ENCODE data around the gene PIK3C2G.
"Not testable (repeated sequence)": the region's sequence is repeated elsewhere in the genome, so short reads cannot be mapped to it uniquely, and the experiment has no call there.

PIK3C2G gene

GRCh38 chr12:18502422-18502968, 241.2 kb downstream of the PIK3C2G start:
- Histone ChIP-seq H3K27me3 (no peaks in the 10 kb centered on the region), H3K9me3 (no peaks in the 10 kb centered on the region), H3K4me3 (ENCODE audit: low read depth in 1 of 2, low read length in 1 of 2) (no peak overlapping the region), H3K4me1 (ENCODE audit: control insufficient read depth in 1 of 2, insufficient read depth in 1 of 2, low read depth in 1 of 2, low read length in 1 of 2) (no peaks in the 10 kb centered on the region), H3K36me3 (no peaks in the 10 kb centered on the region), H3K27ac (no peak overlapping the region)
- TF ChIP-seq, protein P1, sequence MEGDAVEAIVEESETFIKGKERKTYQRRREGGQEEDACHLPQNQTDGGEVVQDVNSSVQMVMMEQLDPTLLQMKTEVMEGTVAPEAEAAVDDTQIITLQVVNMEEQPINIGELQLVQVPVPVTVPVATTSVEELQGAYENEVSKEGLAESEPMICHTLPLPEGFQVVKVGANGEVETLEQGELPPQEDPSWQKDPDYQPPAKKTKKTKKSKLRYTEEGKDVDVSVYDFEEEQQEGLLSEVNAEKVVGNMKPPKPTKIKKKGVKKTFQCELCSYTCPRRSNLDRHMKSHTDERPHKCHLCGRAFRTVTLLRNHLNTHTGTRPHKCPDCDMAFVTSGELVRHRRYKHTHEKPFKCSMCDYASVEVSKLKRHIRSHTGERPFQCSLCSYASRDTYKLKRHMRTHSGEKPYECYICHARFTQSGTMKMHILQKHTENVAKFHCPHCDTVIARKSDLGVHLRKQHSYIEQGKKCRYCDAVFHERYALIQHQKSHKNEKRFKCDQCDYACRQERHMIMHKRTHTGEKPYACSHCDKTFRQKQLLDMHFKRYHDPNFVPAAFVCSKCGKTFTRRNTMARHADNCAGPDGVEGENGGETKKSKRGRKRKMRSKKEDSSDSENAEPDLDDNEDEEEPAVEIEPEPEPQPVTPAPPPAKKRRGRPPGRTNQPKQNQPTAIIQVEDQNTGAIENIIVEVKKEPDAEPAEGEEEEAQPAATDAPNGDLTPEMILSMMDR (IDR thresholded peaks at IDR 0.05): no peak

GRCh38 chr12:18521461-18521860, 260.1 kb downstream of the PIK3C2G start:
- TF ChIP-seq, protein P1 (IDR thresholded peaks at IDR 0.05): no peak

GRCh38 chr12:18522806-18523205, 261.5 kb downstream of the PIK3C2G start:
- H3K9me3 ChIP-seq: no peaks in the 10 kb centered on the region
- no peak overlapping the region for H3K27ac ChIP-seq
- no peaks in the 10 kb centered on the region for H3K4me1 ChIP-seq (ENCODE audit: control insufficient read depth in 1 of 2, insufficient read depth in 1 of 2, low read depth in 1 of 2, low read length in 1 of 2)
- H3K36me3 ChIP-seq: no peaks in the 10 kb centered on the region
- no peaks in the 10 kb centered on the region for H3K27me3 ChIP-seq
- H3K4me3 ChIP-seq (ENCODE audit: low read depth in 1 of 2, low read length in 1 of 2): no peak overlapping the region
- TF ChIP-seq, protein P1 (IDR thresholded peaks at IDR 0.05): no peak

More at GRCh38 chr12:18521461-18521860, 260.1 kb downstream of the PIK3C2G start:
- no peaks in the 10 kb centered on the region for H3K4me1 ChIP-seq (ENCODE audit: control insufficient read depth in 1 of 2, insufficient read depth in 1 of 2, low read depth in 1 of 2, low read length in 1 of 2)
- no peaks in the 10 kb centered on the region for H3K9me3 ChIP-seq
- no peak overlapping the region for H3K27ac ChIP-seq
- no peaks in the 10 kb centered on the region for H3K36me3 ChIP-seq
- no peak overlapping the region for H3K4me3 ChIP-seq (ENCODE audit: low read depth in 1 of 2, low read length in 1 of 2)
- H3K27me3 ChIP-seq: no peaks in the 10 kb centered on the region

DNA sequence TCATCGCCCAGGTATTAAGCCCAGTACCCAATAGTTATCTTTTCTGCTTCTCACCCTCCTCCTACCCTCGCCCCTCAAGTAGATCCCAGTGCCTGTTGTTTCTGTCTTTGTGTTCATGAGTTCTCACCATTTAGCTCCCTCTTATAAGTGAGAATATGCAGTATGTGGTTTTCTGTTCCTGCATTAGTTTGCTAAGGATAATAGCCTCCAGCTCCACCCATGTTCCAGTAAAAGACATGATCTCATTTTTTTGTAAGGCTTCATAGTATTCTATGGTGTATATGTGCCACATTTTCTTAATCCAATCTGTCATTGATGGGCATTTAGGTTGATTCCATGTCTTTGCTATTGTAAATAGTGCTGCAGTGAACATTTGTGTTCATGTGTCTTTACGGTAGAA, 281.2 kb downstream of the PIK3C2G start:
- H3K4me1 ChIP-seq (ENCODE audit: control insufficient read depth in 1 of 2, insufficient read depth in 1 of 2, low read depth in 1 of 2, low read length in 1 of 2); H3K27me3 ChIP-seq; H3K36me3 ChIP-seq; H3K4me3 ChIP-seq (ENCODE audit: low read depth in 1 of 2, low read length in 1 of 2); H3K27ac ChIP-seq; H3K9me3 ChIP-seq: not testable (repeated sequence)

- TF ChIP-seq, protein P1 (IDR thresholded peaks at IDR 0.05): no peak
- Histone ChIP-seq H3K4me1 (ENCODE audit: control insufficient read depth in 1 of 2, insufficient read depth in 1 of 2, low read depth in 1 of 2, low read length in 1 of 2) (no peaks in the 10 kb centered on the region), H3K4me3 (ENCODE audit: low read depth in 1 of 2, low read length in 1 of 2) (no peak overlapping the region), H3K27ac (no peak overlapping the region), H3K9me3 (no peaks in the 10 kb centered on the region), H3K36me3 (no peaks in the 10 kb centered on the region), H3K27me3 (no peaks in the 10 kb centered on the region)
These were observed 285.1 kb downstream of the PIK3C2G start for GRCh38 chr12:18546399-18546798.

DNA sequence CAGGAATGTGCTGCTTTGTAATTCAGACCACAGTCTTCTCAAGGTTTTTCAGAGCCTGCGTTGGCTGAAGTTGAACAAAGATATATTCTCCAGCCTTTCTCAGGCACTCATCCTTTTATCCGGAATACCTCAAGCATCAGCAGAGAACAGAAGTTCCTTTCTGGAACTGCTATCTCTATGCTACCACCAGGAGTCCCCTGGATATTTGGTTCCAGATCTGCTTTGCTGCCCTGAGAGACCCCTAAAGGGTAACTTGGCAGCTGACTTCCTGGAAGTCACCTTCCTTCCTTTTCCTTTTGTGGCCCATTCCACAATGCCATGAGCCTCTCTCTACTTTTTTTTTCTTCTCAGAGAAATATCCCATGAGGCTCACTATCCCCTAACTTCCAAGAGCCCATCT, 288.3 kb downstream of the PIK3C2G start:
- H3K27ac ChIP-seq: no peak overlapping the region
- H3K4me1 ChIP-seq (ENCODE audit: control insufficient read depth in 1 of 2, insufficient read depth in 1 of 2, low read depth in 1 of 2, low read length in 1 of 2): no peaks in the 10 kb centered on the region
- H3K4me3 ChIP-seq (ENCODE audit: low read depth in 1 of 2, low read length in 1 of 2): no peak overlapping the region
- H3K27me3 ChIP-seq: no peaks in the 10 kb centered on the region
- H3K9me3 ChIP-seq: no peaks in the 10 kb centered on the region
- TF ChIP-seq, protein P1 (IDR thresholded peaks at IDR 0.05): no peak
- H3K36me3 ChIP-seq: no peaks in the 10 kb centered on the region
